MCF 10A (cell line): ENCODE data around the gene PAQR8. TPM values are rescaled to one million over a fixed set of nuclear protein-coding genes. Genes with fewer than 3 reads are reported as not detected.
A peak's percentile ranks its signal among the peaks of the same experiment; 100 is the strongest.

ENCODE experiments used
- BruUV-seq: library from RNA; stranded (reverse); fragments of 400-500 nt; replicated peaks from 2 replicates; lab custom pipeline; 2021; lab: Mats Ljungman, UMichigan
- CTCF ChIA-PET: fragments of 300-600 bp; sonication (Branson Sonifier 250); formaldehyde crosslinking; extraction: SDS; loops from one replicate; lab custom pipeline; 2021; ENCODE audit warnings: antibody characterized with exemption, inconsistent platforms; lab: Yijun Ruan, JAX
- POLR2A ChIA-PET: fragments of 300-600, 350-650 bp; sonication (Branson Sonifier 250); formaldehyde crosslinking; extraction: SDS; loops from one replicate; lab custom pipeline; 2020; ENCODE audit warnings: antibody characterized with exemption, inconsistent platforms; lab: Yijun Ruan, JAX
- DNase-seq: peaks from one replicate; pipeline ENCODE4 v3.0.0-alpha.2; 2018; ENCODE audit not compliant: unreplicated experiment
- H3K27ac Mint-ChIP-seq: one replicate; pipeline ENCODE4 v1.8.0; 2022; ENCODE audit warnings: mild to moderate bottlenecking, low read depth, mixed read lengths; ENCODE audit not compliant: unreplicated experiment
- H3K27me3 Mint-ChIP-seq: one replicate; pipeline ENCODE4 v1.8.0; 2022; ENCODE audit warnings: mixed read lengths; ENCODE audit not compliant: insufficient read depth, unreplicated experiment
- H3K36me3 Mint-ChIP-seq: one replicate; pipeline ENCODE4 v1.8.0; 2022; ENCODE audit warnings: mild to moderate bottlenecking, moderate library complexity, mixed read lengths; ENCODE audit not compliant: insufficient read depth, unreplicated experiment
- H3K4me1 Mint-ChIP-seq: one replicate; pipeline ENCODE4 v1.8.0; 2022; ENCODE audit warnings: mixed read lengths; ENCODE audit not compliant: insufficient read depth, unreplicated experiment
- H3K4me3 Mint-ChIP-seq: one replicate; pipeline ENCODE4 v1.8.0; 2022; ENCODE audit warnings: mild to moderate bottlenecking, moderate library complexity, mixed read lengths; ENCODE audit not compliant: unreplicated experiment
- H3K9me3 Mint-ChIP-seq: one replicate; pipeline ENCODE4 v1.8.0; 2022; ENCODE audit warnings: mixed read lengths; ENCODE audit not compliant: unreplicated experiment
- CTCF ChIP-seq: fragments of 200-600 bp; IDR thresholded peaks from one replicate; pipeline ENCODE4 v1.8.0; 2022; ENCODE audit warnings: antibody characterized with exemption, mild to moderate bottlenecking; ENCODE audit not compliant: unreplicated experiment
- intact Hi-C: fragments of 100-400 bp; cut with micrococcal nuclease; formaldehyde crosslinking; loops from 2 replicates; pipeline ENCODE4 v1.14.1; 2022
- total RNA-seq: library from RNA; stranded (reverse); gene quantifications from 2 replicates; pipeline ENCODE4 v1.2.3, GENCODE V29; 2022

Gene PAQR8
- total RNA-seq, 1 experiment from 2014 or later: 1.9 TPM

- H3K4me1 Mint-ChIP-seq: peaks cover 20% of the 10 kb centered on the region
- no TSS peak for BruUV-seq
- TF ChIP-seq CTCF: no peak
- no peaks in the 10 kb centered on the region for H3K36me3 Mint-ChIP-seq
- peak; percentile 40 for DNase-seq
- intact Hi-C loops: no loop called here
- H3K27ac Mint-ChIP-seq: no peak overlapping the region
- H3K27me3 Mint-ChIP-seq: no peaks in the 10 kb centered on the region
- no peaks in the 10 kb centered on the region for H3K9me3 Mint-ChIP-seq
- ChIA-PET CTCF (interaction anchor here (1.8 kb wide), 1 partner anchor 107 kb away, joined by 10 read pairs; no protein-coding TSS in a partner anchor), POLR2A (interaction anchor here (1.3 to 1.7 kb wide), 3 partner anchors 26 to 41 kb away, joined by 3 to 4 read pairs (median 4); no protein-coding TSS in a partner anchor)
- no peak overlapping the region for H3K4me3 Mint-ChIP-seq
Observed at GRCh38 chr6:52392944-52393343, 31.0 kb downstream of the PAQR8 start.

GRCh38 chr6:52393780-52394179 lies 31.8 kb downstream of the PAQR8 start:
- Mint-ChIP-seq H3K4me1 (peaks cover 20% of the 10 kb centered on the region), H3K36me3 (no peaks in the 10 kb centered on the region), H3K4me3 (no peak overlapping the region), H3K27ac (no peak overlapping the region), H3K27me3 (no peaks in the 10 kb centered on the region), H3K9me3 (no peaks in the 10 kb centered on the region)
- CTCF ChIA-PET: interaction anchor here (0.6 kb wide), 1 partner anchor 108 kb away, joined by 4 read pairs; no protein-coding TSS in a partner anchor
- DNase-seq: no peak
- POLR2A ChIA-PET: no interaction called here
- BruUV-seq: no TSS peak
- intact Hi-C loops: no loop called here
- TF ChIP-seq CTCF: no peak

- Mint-ChIP-seq H3K27me3 (no peaks in the 10 kb centered on the region), H3K27ac (no peak overlapping the region), H3K4me3 (no peak overlapping the region), H3K4me1 (peaks cover 17% of the 10 kb centered on the region), H3K9me3 (no peaks in the 10 kb centered on the region), H3K36me3 (no peaks in the 10 kb centered on the region)
- TF ChIP-seq CTCF: no peak
- DNase-seq: no peak
- intact Hi-C loops: no loop called here
- BruUV-seq: no TSS peak
- POLR2A ChIA-PET: no interaction called here
- CTCF ChIA-PET: interaction anchor here (0.6 kb wide), 1 partner anchor 108 kb away, joined by 4 read pairs; no protein-coding TSS in a partner anchor
Observed at GRCh38 chr6:52394251-52394666, 32.3 kb downstream of the PAQR8 start.

- H3K36me3 Mint-ChIP-seq: no peaks in the 10 kb centered on the region
- no peaks in the 10 kb centered on the region for H3K9me3 Mint-ChIP-seq
- TF ChIP-seq CTCF: no peak
- H3K4me1 Mint-ChIP-seq: no peaks in the 10 kb centered on the region
- intact Hi-C loops: loop anchor here (5.0 kb wide), 1 partner anchor 34 kb away; the partner anchor contains the start of gene PAQR8
- CTCF ChIA-PET: interaction anchor here (0.6 to 8.8 kb wide), 3 partner anchors 111 to 466 kb away, joined by 3 to 137 read pairs (median 4); partner anchors contain the start of gene MCM3
- no peaks in the 10 kb centered on the region for H3K27me3 Mint-ChIP-seq
- no peak for DNase-seq
- H3K4me3 Mint-ChIP-seq: no peak overlapping the region
- BruUV-seq: no TSS peak
- POLR2A ChIA-PET: no interaction called here
- no peak overlapping the region for H3K27ac Mint-ChIP-seq
Observed at GRCh38 chr6:52395969-52396368, 34.0 kb downstream of the PAQR8 start.
